Peyer's patch (tissue), 4 donors: ENCODE measurements around the gene CSNK2A3. TPM values are rescaled to one million over a fixed set of nuclear protein-coding genes. Genes with fewer than 3 reads are reported as not detected.

Source experiments
- DNase-seq, 3 donors: peaks; one replicate each; pipeline ENCODE4 v3.0.0-alpha.2; 2017 to 2019
- H3K27ac ChIP-seq, 4 donors: fragments of 200-600 bp; sonication (generic); one replicate each; pipeline ENCODE4 v1.5.1; 2016 to 2019
- H3K27me3 ChIP-seq, 2 donors: fragments of 200-600 bp; sonication (generic); one replicate each; pipeline ENCODE4 v1.5.1; 2019
- H3K36me3 ChIP-seq, 3 donors: fragments of 200-600 bp; sonication (generic); one replicate each; pipeline ENCODE4 v1.5.1; 2016 to 2019
- H3K4me1 ChIP-seq, 4 donors: fragments of 200-600 bp; sonication (generic); one replicate each; pipeline ENCODE4 v1.5.1; 2016 to 2019
- H3K4me3 ChIP-seq, 4 donors: fragments of 200-600 bp; sonication (generic); 1 replicate in 3 of 4; 2 replicates in 1 of 4; pipeline ENCODE4 v1.5.1; 2016 to 2019; ENCODE audit warnings: mild to moderate bottlenecking in 1 of 4
- H3K9me3 ChIP-seq, 4 donors: fragments of 200-600 bp; sonication (generic); one replicate each; pipeline ENCODE4 v1.5.1; 2016 to 2019; ENCODE audit warnings: mild to moderate bottlenecking in 1 of 4
- POLR2A ChIP-seq, 2 donors: fragments of 450-650 bp; IDR thresholded peaks; one replicate each; pipeline ENCODE4 v1.5.1; 2017; ENCODE audit warnings: antibody characterized with exemption in 2 of 2, mild to moderate bottlenecking in 2 of 2, moderate library complexity in 2 of 2
- total RNA-seq, 4 donors: library from RNA; depleted of rRNA; stranded (reverse); fragments of >200 nt; gene quantifications; one replicate each; pipeline ENCODE4 v1.1.0, GENCODE V29; 2016
- TF ChIP-seq, protein P1 (sequence below), 6 experiments: fragments of 450-650 bp in 4 of 6; fragments of 200-600 bp in 2 of 6; sonication (generic) in 1 of 6; IDR thresholded peaks; one replicate each; pipeline ENCODE4 v1.5.1; 2017 to 2019; ENCODE audit warnings: antibody characterized with exemption in 6 of 6, mild to moderate bottlenecking in 3 of 6, moderate library complexity in 1 of 6

The CSNK2A3 gene
- total RNA-seq, 4 donors from 2014 or later: 1.6 to 8.3 (median 2.0) TPM; not detected in 1

DNA sequence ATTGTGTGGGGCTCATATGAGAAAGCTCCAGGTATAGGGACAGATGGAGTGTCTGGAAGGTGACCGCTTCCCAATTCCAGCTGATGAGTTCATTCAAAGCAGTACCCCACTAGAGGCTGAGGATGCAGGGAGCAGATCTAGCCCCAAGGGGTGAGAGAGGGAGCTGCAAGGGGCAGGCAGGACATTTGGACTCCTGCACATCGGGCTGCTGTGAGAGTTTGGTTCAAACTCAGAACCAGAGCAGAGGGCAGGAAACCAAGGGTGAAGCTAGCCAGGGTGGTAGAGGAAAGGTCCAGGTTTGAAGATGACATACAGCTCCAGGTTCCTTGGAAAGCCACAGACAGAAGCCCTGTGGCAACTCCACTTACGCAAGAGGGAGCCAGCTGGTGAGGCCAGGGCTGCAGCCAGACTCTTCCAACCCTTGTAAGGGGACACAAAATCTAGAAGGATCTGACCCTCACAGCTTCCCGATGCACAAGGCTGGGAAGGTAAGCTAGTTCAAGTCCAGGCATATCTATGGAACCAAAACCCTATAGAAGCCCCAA is 1.9 kb downstream of the CSNK2A3 start:
- no peaks in the 10 kb centered on the region for H3K27me3 ChIP-seq
- TF ChIP-seq POLR2A (IDR thresholded peaks at IDR 0.05): no peak
- TF ChIP-seq, protein P1, sequence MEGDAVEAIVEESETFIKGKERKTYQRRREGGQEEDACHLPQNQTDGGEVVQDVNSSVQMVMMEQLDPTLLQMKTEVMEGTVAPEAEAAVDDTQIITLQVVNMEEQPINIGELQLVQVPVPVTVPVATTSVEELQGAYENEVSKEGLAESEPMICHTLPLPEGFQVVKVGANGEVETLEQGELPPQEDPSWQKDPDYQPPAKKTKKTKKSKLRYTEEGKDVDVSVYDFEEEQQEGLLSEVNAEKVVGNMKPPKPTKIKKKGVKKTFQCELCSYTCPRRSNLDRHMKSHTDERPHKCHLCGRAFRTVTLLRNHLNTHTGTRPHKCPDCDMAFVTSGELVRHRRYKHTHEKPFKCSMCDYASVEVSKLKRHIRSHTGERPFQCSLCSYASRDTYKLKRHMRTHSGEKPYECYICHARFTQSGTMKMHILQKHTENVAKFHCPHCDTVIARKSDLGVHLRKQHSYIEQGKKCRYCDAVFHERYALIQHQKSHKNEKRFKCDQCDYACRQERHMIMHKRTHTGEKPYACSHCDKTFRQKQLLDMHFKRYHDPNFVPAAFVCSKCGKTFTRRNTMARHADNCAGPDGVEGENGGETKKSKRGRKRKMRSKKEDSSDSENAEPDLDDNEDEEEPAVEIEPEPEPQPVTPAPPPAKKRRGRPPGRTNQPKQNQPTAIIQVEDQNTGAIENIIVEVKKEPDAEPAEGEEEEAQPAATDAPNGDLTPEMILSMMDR (IDR thresholded peaks at IDR 0.05): no peak
- no peak for DNase-seq
- no peak overlapping the region for H3K4me3 ChIP-seq
- H3K36me3 ChIP-seq: no peaks in the 10 kb centered on the region
- H3K27ac ChIP-seq: no peak overlapping the region
- H3K4me1 ChIP-seq: peaks cover 0 to 19% (median 0%) of the 10 kb centered on the region in 4 donors
- no peaks in the 10 kb centered on the region for H3K9me3 ChIP-seq

DNA sequence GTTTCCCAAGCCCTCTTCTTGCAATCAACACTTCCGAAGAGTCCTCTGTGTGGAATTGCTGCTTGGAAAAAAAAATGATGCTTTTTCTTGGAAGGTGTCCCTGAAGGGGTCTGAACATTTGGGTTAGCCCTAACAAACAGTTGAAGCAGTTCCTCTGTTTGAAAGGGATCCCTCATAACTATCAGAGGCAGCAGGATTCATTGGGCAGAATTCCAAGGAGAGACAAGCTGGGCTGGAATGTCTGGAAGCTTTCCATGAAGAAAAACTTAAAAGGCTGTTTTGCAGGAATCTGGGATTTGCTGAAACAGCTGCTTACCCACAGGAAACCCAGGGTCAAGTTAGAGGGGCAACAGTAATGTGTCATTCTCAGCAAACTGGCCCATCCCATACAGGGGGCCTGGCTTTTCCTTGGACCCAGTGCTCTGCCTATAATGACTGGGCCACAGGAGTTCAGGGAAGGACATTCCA is 3.1 kb downstream of the CSNK2A3 start:
- no peak for DNase-seq
- Histone ChIP-seq H3K27ac (peak overlapping the region in 1 of 4 donors; percentile 35), H3K36me3 (no peaks in the 10 kb centered on the region), H3K27me3 (no peaks in the 10 kb centered on the region), H3K4me3 (no peak overlapping the region), H3K4me1 (peaks cover 0 to 19% (median 0%) of the 10 kb centered on the region in 4 donors), H3K9me3 (no peaks in the 10 kb centered on the region)
- TF ChIP-seq, protein P1 (IDR thresholded peaks at IDR 0.05): no peak
- TF ChIP-seq POLR2A (IDR thresholded peaks at IDR 0.05): no peak

DNA sequence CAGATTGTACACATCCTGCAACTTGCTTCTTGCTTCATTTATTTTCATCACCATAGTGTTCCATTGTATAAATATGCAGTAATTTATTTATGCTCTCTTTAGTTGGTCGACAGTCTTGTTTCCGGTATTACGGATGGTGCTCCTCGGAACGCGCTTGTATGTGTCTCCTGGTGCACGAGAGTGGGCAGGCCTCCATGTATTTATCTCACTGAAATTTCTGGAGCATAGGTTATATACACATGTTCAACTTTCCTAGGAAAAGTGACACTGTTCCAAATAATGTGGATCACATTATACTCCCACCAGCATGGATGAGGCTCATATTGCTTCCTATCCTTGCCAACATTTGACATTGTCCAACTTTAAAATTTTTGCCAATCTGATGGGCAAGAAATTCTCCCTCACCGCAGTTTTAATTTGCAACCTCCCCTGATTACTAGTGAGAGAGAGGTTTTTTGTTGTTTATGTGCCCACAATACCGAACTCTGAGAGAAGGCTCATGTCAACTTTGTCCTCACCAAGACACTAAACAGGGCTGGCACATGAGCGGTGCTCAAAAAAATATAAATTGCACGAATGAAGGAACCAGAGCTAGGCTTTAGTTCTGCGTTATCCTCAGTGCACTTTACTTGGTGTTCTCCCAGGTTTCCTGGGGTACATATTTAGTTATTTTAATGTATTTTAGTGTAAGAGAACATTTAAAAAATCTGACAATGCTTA is 3.8 kb downstream of the CSNK2A3 start:
- no peaks in the 10 kb centered on the region for H3K27me3 ChIP-seq
- no peak overlapping the region for H3K4me3 ChIP-seq
- TF ChIP-seq, protein P1 (IDR thresholded peaks at IDR 0.05): no peak
- no peak for TF ChIP-seq POLR2A (IDR thresholded peaks at IDR 0.05)
- peaks cover 0 to 19% (median 0%) of the 10 kb centered on the region in 4 donors for H3K4me1 ChIP-seq
- H3K36me3 ChIP-seq: no peaks in the 10 kb centered on the region
- peak overlapping the region in 1 of 4 donors; percentile 35 for H3K27ac ChIP-seq
- DNase-seq: no peak
- no peaks in the 10 kb centered on the region for H3K9me3 ChIP-seq

DNA sequence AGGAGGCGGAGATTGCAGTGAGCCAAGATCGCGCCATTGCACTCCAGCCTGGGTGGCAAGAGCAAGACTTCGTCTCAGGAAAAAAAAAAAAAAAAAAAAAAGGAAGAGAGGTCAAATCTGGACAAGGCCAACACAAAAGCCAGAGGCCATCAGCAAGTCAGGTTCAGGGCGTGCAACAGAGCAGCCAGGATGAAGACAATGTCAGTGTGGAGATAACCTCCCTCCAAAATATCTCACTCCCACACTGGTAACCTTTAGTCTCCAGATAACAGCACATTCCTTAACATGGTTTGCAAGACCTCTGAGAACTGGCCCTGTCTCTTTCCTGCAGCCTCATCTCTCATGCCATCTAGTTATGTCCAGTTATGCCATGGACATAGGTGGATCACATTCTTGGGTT is 4.7 kb downstream of the CSNK2A3 start:
- DNase-seq: no peak
- Histone ChIP-seq H3K27ac (no peak overlapping the region), H3K27me3 (no peaks in the 10 kb centered on the region), H3K9me3 (no peaks in the 10 kb centered on the region), H3K4me3 (no peak overlapping the region), H3K4me1 (peaks cover 0 to 19% (median 0%) of the 10 kb centered on the region in 4 donors), H3K36me3 (no peaks in the 10 kb centered on the region)
- no peak for TF ChIP-seq POLR2A (IDR thresholded peaks at IDR 0.05)
- TF ChIP-seq, protein P1 (IDR thresholded peaks at IDR 0.05): no peak

DNA sequence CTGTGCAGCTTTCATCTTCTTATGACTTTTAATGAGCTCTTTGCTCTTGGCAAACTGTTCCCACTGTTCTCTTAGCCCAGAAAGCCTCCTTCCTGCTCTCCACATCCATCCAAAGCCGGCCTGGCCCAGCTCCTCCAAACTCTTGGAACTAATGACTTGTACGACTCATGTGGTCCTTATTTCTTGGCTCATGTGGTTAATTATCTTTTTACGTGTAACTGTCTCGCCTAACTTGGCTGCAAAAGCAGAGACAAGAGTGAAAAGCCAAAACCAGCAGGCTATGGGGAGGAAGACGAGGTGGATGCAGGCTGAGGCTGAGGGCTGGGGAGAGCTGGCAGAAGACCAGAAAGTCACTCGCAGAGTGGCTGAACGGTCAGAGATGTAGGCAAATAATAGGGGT is 5.5 kb downstream of the CSNK2A3 start:
- TF ChIP-seq POLR2A (IDR thresholded peaks at IDR 0.05): no peak
- TF ChIP-seq, protein P1 (IDR thresholded peaks at IDR 0.05): no peak
- Histone ChIP-seq H3K4me3 (no peak overlapping the region), H3K27me3 (no peaks in the 10 kb centered on the region), H3K27ac (no peak overlapping the region), H3K4me1 (peaks cover 0 to 19% (median 0%) of the 10 kb centered on the region in 4 donors), H3K36me3 (no peaks in the 10 kb centered on the region), H3K9me3 (no peaks in the 10 kb centered on the region)
- DNase-seq: no peak
